Common myeloid progenitor, CD34-positive (primary cell): Measurements from ENCODE around the gene MIAT.

Source experiments
- CTCF ChIA-PET: fragments of 350-600 bp; sonication (Branson Sonifier 250); formaldehyde crosslinking; loops from one replicate; lab custom pipeline; 2021; ENCODE audit warnings: antibody characterized with exemption; lab: Charles Lee
- POLR2A ChIA-PET: fragments of 350-600 bp; sonication (Branson Sonifier 250); formaldehyde crosslinking; loops from one replicate; lab custom pipeline; 2021; ENCODE audit warnings: antibody characterized with exemption; lab: Charles Lee
- DNase-seq, 3 donors: peaks; one replicate each; pipeline versions ENCODE4 v3.0.0 to v3.0.0-alpha.2; 2013
- H3K27ac ChIP-seq, 2 experiments: 1 replicate in 1 of 2; 2 replicates in 1 of 2; pipeline ENCODE4 v1.7.0; 2013; ENCODE audit warnings: inconsistent platforms in 2 of 2, low read length in 2 of 2, mild to moderate bottlenecking in 2 of 2, low read depth in 1 of 2, moderate library complexity in 1 of 2; ENCODE audit not compliant: severe bottlenecking in 2 of 2, insufficient read depth in 1 of 2, poor library complexity in 1 of 2
- H3K27me3 ChIP-seq, 5 experiments: replicated peaks in 2 of 5; 1 replicate in 3 of 5; 2 replicates in 2 of 5; pipeline versions ENCODE4 v1.6.1 to v1.7.0; 2013; ENCODE audit warnings: low read length in 4 of 5, mild to moderate bottlenecking in 2 of 5, moderate library complexity in 2 of 5, inconsistent platforms in 1 of 5; ENCODE audit not compliant: insufficient read depth in 5 of 5, control insufficient read depth in 4 of 5
- H3K36me3 ChIP-seq, 4 experiments: 1 replicate in 2 of 4; 2 replicates in 2 of 4; pipeline versions ENCODE4 v1.6.1 to v1.7.0; 2013; ENCODE audit warnings: low read length in 3 of 4, control low read depth in 1 of 4, mild to moderate bottlenecking in 1 of 4; ENCODE audit not compliant: control insufficient read depth in 4 of 4, insufficient read depth in 4 of 4
- H3K4me1 ChIP-seq, 4 experiments: 1 replicate in 3 of 4; 2 replicates in 1 of 4; pipeline versions ENCODE4 v1.6.1 to v1.7.1; 2013; ENCODE audit warnings: low read length in 3 of 4, mild to moderate bottlenecking in 3 of 4, control low read depth in 1 of 4, inconsistent platforms in 1 of 4, moderate library complexity in 1 of 4; ENCODE audit not compliant: control insufficient read depth in 4 of 4, insufficient read depth in 4 of 4; ENCODE audit errors: control extremely low read depth in 1 of 4
- H3K4me3 ChIP-seq, 7 experiments: 1 replicate in 4 of 7; 2 replicates in 3 of 7; pipeline versions ENCODE4 v1.5.1 to v1.7.0; 2013; ENCODE audit warnings: mild to moderate bottlenecking in 7 of 7, low read length in 6 of 7, moderate library complexity in 6 of 7, inconsistent platforms in 2 of 7, low read depth in 2 of 7, control low read depth in 1 of 7; ENCODE audit not compliant: insufficient read depth in 4 of 7, control insufficient read depth in 1 of 7; ENCODE audit errors: extremely low read depth in 1 of 7
- H3K9me3 ChIP-seq, 5 experiments: 1 replicate in 4 of 5; 2 replicates in 1 of 5; pipeline versions ENCODE4 v1.6.1 to v1.7.1; 2013; ENCODE audit warnings: low read length in 4 of 5, mild to moderate bottlenecking in 2 of 5, inconsistent platforms in 1 of 5, low read depth in 1 of 5, moderate library complexity in 1 of 5; ENCODE audit not compliant: control insufficient read depth in 4 of 5, insufficient read depth in 2 of 5; ENCODE audit errors: control extremely low read depth in 1 of 5
- WGBS: methylation state at CpG from one replicate; pipeline ENCODE4 v1.1.5; 2013; ENCODE audit not compliant: insufficient coverage; 5-methylcytosine and 5-hydroxymethylcytosine counted together

The MIAT gene

DNA sequence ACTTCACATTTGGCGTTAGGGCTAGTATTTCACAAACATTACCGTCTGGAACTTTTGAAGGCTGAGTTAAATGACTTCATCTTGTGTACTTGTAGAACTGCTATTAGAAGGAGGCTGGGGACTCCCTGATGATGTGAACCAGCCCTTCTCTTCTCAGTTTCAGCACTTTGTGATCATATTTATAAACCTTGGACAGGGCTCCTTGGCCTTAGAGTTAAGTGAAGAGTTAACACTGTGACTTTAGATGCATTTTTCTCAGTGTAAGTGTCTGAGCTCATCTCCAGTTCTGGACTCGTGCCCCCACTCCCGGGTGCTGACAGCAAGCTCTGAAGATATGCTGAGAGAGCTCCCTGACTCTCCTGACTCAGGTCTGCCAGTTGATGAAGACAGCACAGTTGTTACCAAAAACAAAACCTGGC, 8.4 kb downstream of the MIAT start:
- peaks cover 4 to 17% (median 5%) of the 10 kb centered on the region in 4 experiments for H3K4me1 ChIP-seq
- H3K4me3 ChIP-seq = no peak overlapping the region
- H3K36me3 ChIP-seq = no peaks in the 10 kb centered on the region
- no peaks in the 10 kb centered on the region for H3K27me3 ChIP-seq
- no peaks in the 10 kb centered on the region for H3K9me3 ChIP-seq
- ChIA-PET CTCF (interaction anchor here (0.8 to 4.5 kb wide), 12 partner anchors 8 to 271 kb away, joined by 3 to 33 read pairs (median 4); partner anchors contain the start of genes HPS4, MIAT and SRRD), POLR2A (no interaction called here)
- no peak for DNase-seq
- H3K27ac ChIP-seq = no peak overlapping the region
- 52% methylated on average over 4 of the region's 4 CpGs for WGBS

DNA sequence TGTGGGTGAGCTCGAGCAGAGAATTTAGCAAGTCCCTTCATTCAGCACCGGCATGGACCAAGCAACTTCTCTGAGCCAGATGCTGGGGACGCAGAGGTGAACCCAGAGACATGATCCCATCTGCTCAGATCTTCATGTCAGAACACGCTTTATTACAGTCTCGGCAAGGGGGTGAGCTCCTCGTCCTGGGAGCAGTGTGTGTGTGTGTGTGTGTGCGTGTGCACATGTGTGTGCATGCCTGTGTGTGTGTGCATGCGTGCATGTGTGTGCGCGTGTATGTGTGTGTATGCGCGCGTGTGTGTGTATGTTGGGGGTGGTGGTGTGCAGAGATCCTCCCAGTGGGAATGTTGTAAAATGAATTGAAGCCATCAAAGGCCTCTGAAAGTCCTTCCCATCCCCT, 9.8 kb downstream of the MIAT start:
- no peaks in the 10 kb centered on the region for H3K9me3 ChIP-seq
- 83% methylated on average over 7 of the region's 13 CpGs for WGBS
- ChIA-PET POLR2A (no interaction called here), CTCF (interaction anchor here (1.6 to 4.5 kb wide), 2 partner anchors 70 to 165 kb away, joined by 3 to 33 read pairs; no protein-coding TSS in a partner anchor)
- H3K4me1 ChIP-seq = peaks cover 4 to 31% (median 15%) of the 10 kb centered on the region in 4 experiments
- H3K27me3 ChIP-seq = no peaks in the 10 kb centered on the region
- no peak for DNase-seq
- no peaks in the 10 kb centered on the region for H3K36me3 ChIP-seq
- no peak overlapping the region for H3K4me3 ChIP-seq
- H3K27ac ChIP-seq = no peak overlapping the region

DNA sequence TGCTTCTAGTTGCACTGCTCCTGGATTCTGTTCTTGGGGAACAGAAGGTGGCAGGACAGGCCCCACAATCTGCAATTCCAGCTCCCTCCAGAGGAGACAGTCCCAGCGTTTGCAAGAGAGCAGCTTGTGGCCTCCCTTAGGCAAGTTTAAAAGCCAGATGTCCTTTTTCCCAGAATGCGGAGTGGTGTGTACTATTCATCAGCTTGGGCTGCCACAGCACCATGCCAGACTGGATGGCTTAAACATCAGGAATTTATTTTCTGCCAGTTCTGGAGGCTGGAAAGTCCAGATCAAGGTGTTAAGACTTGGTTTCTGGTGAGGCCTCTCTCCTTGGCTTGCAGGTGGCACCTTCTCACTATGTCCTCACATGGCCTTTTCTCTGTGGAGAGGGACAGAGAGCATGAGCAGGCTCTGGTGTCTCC, 11.7 kb downstream of the MIAT start:
- peak; percentile 42 to 50 (median 45) for DNase-seq
- no peaks in the 10 kb centered on the region for H3K9me3 ChIP-seq
- H3K4me3 ChIP-seq = no peak overlapping the region
- no peaks in the 10 kb centered on the region for H3K36me3 ChIP-seq
- ChIA-PET CTCF (no interaction called here), POLR2A (no interaction called here)
- 50% methylated on average over 2 of the region's 2 CpGs for WGBS
- no peaks in the 10 kb centered on the region for H3K27me3 ChIP-seq
- H3K4me1 ChIP-seq = peaks cover 11 to 49% (median 32%) of the 10 kb centered on the region in 4 experiments
- H3K27ac ChIP-seq = no peak overlapping the region

DNA sequence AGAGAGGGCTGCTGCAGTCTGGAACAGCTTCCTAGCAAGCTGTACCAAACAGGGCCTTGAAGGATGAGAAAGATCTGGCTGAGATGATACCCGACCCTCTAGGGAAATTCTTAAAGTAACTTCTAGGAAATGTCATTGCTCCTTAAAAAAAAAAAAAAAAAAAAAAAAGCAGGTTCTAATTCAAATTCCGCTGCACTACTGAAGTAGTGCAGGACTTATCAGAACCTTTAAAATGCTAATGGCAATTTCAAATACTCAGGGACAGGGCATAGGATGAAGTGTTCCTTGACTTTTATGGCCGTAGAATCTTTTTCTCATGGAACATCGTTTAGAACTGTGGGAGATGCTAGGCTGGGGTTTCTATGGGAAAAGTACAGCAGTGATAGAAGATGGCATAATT, 13.1 kb downstream of the MIAT start:
- ChIA-PET POLR2A (no interaction called here), CTCF (interaction anchor here (1.1 kb wide), 1 partner anchor 169 kb away, joined by 3 read pairs; no protein-coding TSS in a partner anchor)
- DNase-seq = no peak
- no peak overlapping the region for H3K27ac ChIP-seq
- no peaks in the 10 kb centered on the region for H3K36me3 ChIP-seq
- H3K27me3 ChIP-seq = no peaks in the 10 kb centered on the region
- WGBS = 100% methylated on average over 3 of the region's 4 CpGs
- peaks cover 12 to 59% (median 40%) of the 10 kb centered on the region in 4 experiments for H3K4me1 ChIP-seq
- no peak overlapping the region for H3K4me3 ChIP-seq
- H3K9me3 ChIP-seq = no peaks in the 10 kb centered on the region

DNA sequence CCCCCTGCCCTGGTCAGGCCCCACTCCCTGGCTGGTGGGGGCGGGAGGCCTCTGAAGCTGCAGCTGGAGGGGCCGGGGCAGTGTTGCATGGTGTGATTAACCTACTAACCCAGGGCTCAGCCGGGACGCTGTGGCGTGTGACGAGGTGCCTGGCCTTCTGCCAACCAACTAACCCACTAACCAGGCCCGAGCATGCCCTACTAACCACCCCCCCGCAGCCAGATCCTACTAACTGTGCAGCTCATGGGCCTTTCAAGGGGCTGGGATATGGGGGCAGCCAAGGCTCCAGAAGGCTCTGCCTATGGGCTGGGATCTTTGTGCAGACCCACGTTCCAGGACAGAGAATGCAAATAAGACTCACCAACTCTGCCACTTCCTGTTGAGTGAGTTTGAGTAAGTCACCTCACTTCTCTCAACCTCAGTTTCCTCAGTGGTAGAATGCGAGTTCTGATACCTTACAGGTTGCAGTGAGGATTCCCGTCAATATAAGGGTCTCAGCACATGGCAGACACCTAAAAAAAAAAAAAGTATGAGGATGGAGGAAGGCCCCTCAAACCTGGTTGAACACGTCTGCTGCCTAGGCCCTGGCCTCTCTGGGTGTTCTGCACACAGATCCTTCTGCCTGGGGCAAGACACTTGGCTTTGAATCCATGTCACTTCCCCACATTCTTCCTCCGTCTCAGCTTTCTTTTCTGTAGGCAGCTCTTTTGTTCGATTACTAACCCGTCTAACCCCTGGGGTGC, 14.1 kb downstream of the MIAT start:
- peak overlapping the region in 1 of 7 experiments; percentile 81 for H3K4me3 ChIP-seq
- peaks cover 12 to 59% (median 41%) of the 10 kb centered on the region in 4 experiments for H3K4me1 ChIP-seq
- H3K9me3 ChIP-seq = no peaks in the 10 kb centered on the region
- H3K36me3 ChIP-seq = peaks cover 0 to 4% (median 0%) of the 10 kb centered on the region in 4 experiments
- POLR2A ChIA-PET = no interaction called here
- CTCF ChIA-PET = interaction anchor here (0.6 to 1.2 kb wide), 3 partner anchors 80 to 307 kb away, joined by 3 to 6 read pairs (median 3); no protein-coding TSS in a partner anchor
- no peaks in the 10 kb centered on the region for H3K27me3 ChIP-seq
- 96% methylated on average over 9 of the region's 15 CpGs for WGBS
- H3K27ac ChIP-seq = peak overlapping the region in 1 of 2 experiments; percentile 92
- peak in 2 of 3 donors; percentile 25 to 41 for DNase-seq

DNA sequence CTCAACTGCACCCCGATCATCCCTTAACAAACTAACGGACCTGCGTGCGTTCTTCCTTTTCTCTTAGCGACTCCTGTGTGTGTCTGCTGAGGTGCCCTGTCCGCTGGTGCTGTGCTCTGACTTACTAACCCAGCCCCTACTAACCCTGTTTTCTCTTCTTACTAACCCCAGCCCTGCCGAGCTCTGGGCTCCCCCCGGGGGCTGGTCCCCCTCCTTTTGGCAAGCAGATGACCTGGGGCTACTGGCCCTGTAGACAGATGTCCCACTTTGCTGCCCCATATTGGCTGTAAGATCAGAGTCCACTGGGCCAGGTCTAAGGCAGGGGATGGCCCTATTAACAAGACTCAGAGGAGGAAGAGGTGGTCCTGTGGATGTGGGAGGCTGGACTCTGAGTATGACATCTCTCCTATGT, 14.7 kb downstream of the MIAT start:
- DNase-seq = no peak
- WGBS = 78% methylated on average over 7 of the region's 8 CpGs
- H3K36me3 ChIP-seq = peaks cover 0 to 4% (median under 1%) of the 10 kb centered on the region in 4 experiments
- ChIA-PET CTCF (interaction anchor here (0.6 to 1.2 kb wide), 5 partner anchors 24 to 513 kb away, joined by 3 to 6 read pairs (median 3); no protein-coding TSS in a partner anchor), POLR2A (no interaction called here)
- H3K4me3 ChIP-seq = peak overlapping the region in 5 of 7 experiments; percentile 80 to 86 (median 82)
- no peaks in the 10 kb centered on the region for H3K27me3 ChIP-seq
- peak overlapping the region in 1 of 2 experiments; percentile 92 for H3K27ac ChIP-seq
- H3K9me3 ChIP-seq = no peaks in the 10 kb centered on the region
- peaks cover 12 to 59% (median 41%) of the 10 kb centered on the region in 4 experiments for H3K4me1 ChIP-seq
